SKM-1 treated with dmso at 0.1 percent for 144 hours (cell line): ENCODE measurements around the gene APOBEC2.

ENCODE experiments used
- DNase-seq: peaks from one replicate; lab custom pipeline; 2025; ENCODE audit not compliant: unreplicated experiment; lab: John Stamatoyannopoulos, UW

APOBEC2 gene

GRCh38 chr6:41083072-41083471 is 30.1 kb downstream of the APOBEC2 start:
- no peak for DNase-seq

- no peak for DNase-seq
These were observed 32.2 kb downstream of the APOBEC2 start for GRCh38 chr6:41085182-41085581.

- no peak for DNase-seq
These were observed 35.4 kb downstream of the APOBEC2 start for GRCh38 chr6:41088451-41088850.

GRCh38 chr6:41090841-41091761 is 38.1 kb downstream of the APOBEC2 start:
- no peak for DNase-seq

- DNase-seq: peak; percentile 7
These were observed 39.6 kb downstream of the APOBEC2 start for GRCh38 chr6:41092421-41093140.

GRCh38 chr6:41093729-41094128 is 40.7 kb downstream of the APOBEC2 start:
- no peak for DNase-seq

GRCh38 chr6:41097467-41098090 is 44.6 kb downstream of the APOBEC2 start:
- DNase-seq: no peak

GRCh38 chr6:41098366-41098765 is 45.4 kb downstream of the APOBEC2 start:
- DNase-seq: no peak

- DNase-seq: no peak
These were observed 47.9 kb downstream of the APOBEC2 start for GRCh38 chr6:41100871-41101287.

- no peak for DNase-seq
These were observed 50.8 kb downstream of the APOBEC2 start for GRCh38 chr6:41103847-41104246.

GRCh38 chr6:41111017-41111416 is 58.0 kb downstream of the APOBEC2 start:
- DNase-seq: no peak
